GM12878 (cell line): ENCODE results near the gene CCN2.

Experiments used
- CBX5 ChIP-seq: sonication (generic); IDR thresholded peaks from 2 replicates; pipeline ENCODE4 v1.6.1; 2016; ENCODE audit warnings: low read depth, moderate library complexity, mild to moderate bottlenecking, inconsistent platforms
- CHD4 ChIP-seq: fragments of 200-600 bp; sonication (generic); IDR thresholded peaks from 2 replicates; pipeline ENCODE4 v1.6.1; 2016; ENCODE audit warnings: mild to moderate bottlenecking
- CTCF ChIP-seq, 3 experiments: IDR thresholded peaks in 2 of 3; conservative IDR thresholded peaks in 1 of 3; 2 replicates each; pipeline ENCODE4 v1.5.1; 2011; ENCODE audit warnings: low read depth in 3 of 3, low read length in 3 of 3, mild to moderate bottlenecking in 3 of 3, control low read depth in 2 of 3, moderate library complexity in 2 of 3, inconsistent platforms in 1 of 3, mixed read lengths in 1 of 3; ENCODE audit not compliant: control insufficient read depth in 2 of 3, insufficient read depth in 1 of 3; ENCODE audit errors: extremely low read depth in 1 of 3
- POLR2A ChIP-seq: IDR thresholded peaks from 2 replicates; pipeline ENCODE4 v1.6.1; 2011; ENCODE audit warnings: low read depth, mild to moderate bottlenecking, low read length
- RBBP5 ChIP-seq: fragments of 200-600 bp; sonication (generic); conservative IDR thresholded peaks from 2 replicates; pipeline ENCODE4 v1.6.1; 2016
- REST ChIP-seq: IDR thresholded peaks from 2 replicates; pipeline ENCODE4 v1.6.1; 2012; ENCODE audit warnings: mild to moderate bottlenecking, low read depth, low read length
- SIX5 ChIP-seq: IDR thresholded peaks from 2 replicates; pipeline ENCODE4 v1.6.1; 2011; ENCODE audit warnings: mild to moderate bottlenecking, low read depth, low read length, moderate library complexity; ENCODE audit not compliant: severe bottlenecking
- TCF12 ChIP-seq: IDR thresholded peaks from 2 replicates; pipeline ENCODE4 v1.6.1; 2011; ENCODE audit warnings: low read depth, mild to moderate bottlenecking, low read length
- YY1 ChIP-seq: IDR thresholded peaks from 2 replicates; pipeline ENCODE4 v1.6.1; 2011; ENCODE audit warnings: low read depth, mild to moderate bottlenecking, low read length

GRCh38 chr6:131954775-131955107 lies 3.6 kb upstream of the CCN2 start:
- TF ChIP-seq YY1 (no peak), CBX5 (no peak), POLR2A (no peak), REST (no peak), RBBP5 (no peak), CHD4 (no peak), SIX5 (no peak), TCF12 (no peak), CTCF (IDR thresholded peaks at IDR 0.05 in 2 of 3, conservative IDR thresholded peaks at IDR 0.05 in 1 of 3; ENCODE audit: control insufficient read depth in 2 of 3, extremely low read depth in 1 of 3, insufficient read depth in 1 of 3, low read depth in 3 of 3, low read length in 3 of 3) (no peak)
